HG03066 (cell line): ENCODE data around the gene FRMD1.

Experiments
- ATAC-seq: cut with Tn5 transposase; IDR thresholded peaks from one replicate; pipeline ENCODE4 v1.9.1; 2021; ENCODE audit warnings: low read depth; ENCODE audit not compliant: unreplicated experiment

FRMD1 gene

DNA sequence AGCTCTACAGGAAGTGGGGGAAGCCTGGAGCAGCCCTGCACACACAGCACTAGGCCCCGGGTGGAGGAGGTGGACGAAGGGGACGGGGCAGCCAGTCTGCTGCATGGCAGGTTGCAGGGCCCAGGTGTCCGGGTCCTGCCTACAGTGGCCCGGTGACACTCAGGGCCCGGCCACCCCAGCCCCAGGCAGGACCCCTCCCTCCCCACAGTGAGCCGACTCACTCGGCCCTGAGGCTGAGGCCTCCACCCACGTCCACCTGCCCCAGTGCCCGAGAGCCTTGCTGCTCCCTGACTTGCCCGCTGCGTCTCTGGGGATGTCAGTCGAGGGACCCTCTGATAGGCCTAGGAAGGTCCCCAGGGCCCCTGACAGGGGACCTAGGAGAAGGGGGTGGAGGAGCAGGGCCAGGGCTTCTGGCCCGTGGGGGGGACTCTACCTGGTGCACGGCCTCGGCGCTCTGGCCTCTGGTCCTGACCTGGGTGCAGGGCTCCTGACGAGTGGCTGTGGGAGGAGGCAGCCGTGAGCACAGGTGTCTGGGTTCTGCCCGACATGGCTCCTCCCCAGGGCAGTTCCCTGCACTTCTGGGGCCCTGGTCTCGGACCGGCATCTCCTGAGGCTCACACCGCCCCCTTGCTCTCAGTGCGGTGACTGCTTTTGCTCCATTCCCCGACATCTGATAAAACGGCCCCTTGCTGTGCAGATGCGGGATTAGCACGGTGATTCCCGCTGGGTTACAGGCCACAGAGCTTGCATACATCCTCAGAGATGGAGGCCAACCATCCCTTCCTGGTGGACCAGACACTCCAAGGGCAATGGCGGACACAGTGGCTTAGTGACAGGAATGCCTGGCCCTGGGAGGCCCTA is 20.1 kb downstream of the FRMD1 start:
- no peak for ATAC-seq

DNA sequence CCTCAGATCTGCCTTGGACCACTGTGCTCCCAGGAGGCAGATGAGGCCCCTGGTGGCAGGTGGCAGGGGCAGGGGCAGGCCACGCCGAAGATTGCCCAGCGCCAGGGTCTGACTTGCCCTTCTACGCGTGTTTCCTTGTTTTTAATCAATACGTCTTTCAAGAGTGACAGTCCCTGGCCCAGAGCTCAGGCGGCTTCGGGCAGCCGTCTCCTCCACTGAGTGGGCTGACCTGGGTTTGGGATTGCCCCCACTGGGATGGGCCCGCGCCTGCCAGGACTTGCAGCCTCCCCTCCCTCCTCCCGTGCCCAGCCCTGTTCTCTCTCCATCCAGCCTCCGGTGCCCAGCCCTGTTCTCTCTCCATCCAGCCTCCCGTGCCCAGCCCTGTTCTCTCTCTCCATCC is 21.2 kb downstream of the FRMD1 start:
- ATAC-seq: no peak

DNA sequence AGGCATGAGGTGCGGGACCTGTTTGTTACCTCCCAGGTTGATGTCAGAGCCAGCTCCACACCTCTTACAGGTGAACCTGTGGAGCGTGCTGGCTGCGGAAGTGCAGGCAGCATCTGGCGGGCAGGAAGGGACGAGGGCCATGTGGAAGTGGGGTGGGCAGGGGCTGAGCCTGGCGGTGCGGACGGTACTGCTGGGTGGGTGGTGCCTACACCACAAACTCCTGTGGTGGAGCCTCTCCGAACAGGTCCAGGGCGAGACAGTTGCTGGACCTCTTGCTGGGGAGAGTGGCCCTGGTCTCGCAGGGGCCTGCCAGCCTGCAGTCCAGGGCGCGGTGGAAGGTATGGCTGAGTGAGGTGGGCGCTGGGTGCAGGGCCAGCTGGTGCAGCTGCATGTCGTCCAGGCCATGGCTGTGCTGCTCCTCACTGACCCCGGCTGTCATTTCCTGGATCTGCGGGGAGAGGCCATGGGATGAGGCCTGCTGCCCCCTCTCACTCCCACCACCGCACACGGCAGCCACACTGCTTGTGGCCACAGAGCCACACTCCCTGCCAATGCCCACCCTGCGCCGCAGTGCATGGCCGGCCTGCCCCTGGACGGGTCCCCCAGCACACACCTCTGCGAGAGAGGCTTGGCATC is 22.0 kb downstream of the FRMD1 start:
- ATAC-seq: no peak

DNA sequence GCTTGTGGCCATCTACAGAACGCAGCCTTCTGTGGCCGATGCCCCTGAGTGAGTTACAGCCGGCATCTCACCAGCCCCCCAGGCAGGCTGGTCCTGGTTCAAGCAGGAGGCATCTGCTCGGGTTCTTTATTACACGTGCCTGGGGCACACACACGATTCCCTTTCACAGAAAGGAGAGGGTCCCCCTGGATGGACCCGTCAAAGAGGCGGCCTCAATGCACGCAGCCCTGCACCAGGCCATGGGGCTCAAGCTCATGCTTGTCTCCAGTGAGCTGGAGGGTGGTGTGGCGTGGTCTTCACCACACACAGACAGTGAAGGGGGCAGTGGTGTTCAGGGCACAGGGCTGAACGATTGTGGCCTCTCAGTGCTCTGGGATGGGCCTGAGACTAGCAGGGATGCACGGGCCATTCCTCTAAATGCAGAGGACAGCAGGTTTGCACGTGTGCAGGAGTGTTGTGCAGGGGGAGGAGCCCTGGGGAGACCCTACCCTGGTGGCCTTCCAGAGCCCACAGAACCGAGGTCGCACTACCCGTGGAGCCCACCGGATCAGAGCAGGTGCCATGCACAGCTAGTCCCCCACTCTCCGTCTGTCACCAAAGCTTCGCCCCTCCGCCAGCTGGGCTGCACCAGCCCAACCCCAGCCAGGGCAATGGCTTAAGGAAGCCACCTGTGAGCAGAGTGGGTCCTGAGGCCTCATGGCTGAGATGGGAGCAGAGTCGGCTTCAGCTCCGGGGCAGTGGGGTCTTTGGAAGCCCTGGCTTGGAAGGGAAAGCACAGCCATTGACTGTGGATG is 23.1 kb downstream of the FRMD1 start:
- no peak for ATAC-seq

DNA sequence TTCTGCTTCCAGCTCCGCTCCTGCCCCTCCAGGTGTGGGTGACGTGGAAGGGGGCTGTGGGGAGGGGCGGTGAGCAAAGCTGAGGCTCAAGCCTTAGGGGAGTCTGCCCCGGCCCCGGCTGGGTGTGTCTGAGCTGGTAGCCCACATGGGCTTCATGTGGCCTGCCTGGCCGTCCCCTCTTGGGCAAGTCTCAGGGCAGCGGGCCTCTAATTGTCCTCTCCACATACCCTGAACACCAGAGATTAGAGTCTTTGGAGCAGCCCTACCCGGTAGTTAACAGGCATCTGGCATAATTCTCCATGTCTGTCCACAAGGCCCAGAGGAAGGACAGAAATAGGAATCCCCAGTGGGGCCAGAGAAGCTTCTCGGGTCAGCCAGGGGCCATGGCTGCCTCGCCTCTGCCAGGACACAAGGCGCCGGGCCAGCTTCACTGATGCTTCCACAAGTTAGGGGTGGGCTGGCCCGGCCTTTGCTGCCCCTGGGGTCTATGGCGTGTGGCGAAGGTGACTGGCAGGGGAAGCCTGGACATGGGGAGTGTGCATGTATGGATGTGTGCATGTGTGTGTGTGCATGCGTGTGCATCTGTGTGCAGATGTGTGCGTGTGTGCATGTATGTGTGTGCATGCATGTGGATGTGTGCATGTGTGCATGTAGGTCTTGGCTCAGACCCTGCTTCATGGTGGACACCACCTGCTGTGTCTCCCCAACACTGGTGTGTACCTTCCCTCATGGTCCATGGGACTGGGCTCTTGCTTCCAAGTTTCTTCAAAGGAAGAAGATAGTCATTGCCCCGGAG is 24.0 kb downstream of the FRMD1 start:
- ATAC-seq: no peak

DNA sequence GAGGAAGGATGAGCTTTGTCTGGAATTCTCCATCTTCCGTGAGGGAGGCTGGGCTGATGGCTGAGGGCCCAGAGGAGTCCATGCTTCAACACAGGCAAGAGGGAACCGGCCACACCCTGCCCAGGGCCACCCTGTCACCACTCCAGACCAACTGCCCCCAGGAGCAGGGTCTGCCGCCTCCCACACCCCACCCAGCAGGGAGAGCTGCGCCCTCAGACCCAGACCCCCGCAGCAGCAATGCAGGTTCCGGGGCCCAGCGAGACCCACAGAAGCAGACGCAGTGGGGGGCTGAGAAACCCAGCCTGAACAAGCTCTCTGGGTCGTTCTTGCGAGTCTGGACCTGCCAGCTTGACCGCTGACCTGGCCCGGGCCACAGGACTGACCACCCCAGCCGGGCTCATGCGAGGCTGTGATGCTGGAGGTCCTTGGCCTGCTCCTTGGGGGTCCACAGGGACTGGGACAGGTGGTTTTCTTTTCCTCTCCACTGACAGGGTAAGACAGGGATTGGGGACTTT is 25.0 kb downstream of the FRMD1 start:
- ATAC-seq: no peak

DNA sequence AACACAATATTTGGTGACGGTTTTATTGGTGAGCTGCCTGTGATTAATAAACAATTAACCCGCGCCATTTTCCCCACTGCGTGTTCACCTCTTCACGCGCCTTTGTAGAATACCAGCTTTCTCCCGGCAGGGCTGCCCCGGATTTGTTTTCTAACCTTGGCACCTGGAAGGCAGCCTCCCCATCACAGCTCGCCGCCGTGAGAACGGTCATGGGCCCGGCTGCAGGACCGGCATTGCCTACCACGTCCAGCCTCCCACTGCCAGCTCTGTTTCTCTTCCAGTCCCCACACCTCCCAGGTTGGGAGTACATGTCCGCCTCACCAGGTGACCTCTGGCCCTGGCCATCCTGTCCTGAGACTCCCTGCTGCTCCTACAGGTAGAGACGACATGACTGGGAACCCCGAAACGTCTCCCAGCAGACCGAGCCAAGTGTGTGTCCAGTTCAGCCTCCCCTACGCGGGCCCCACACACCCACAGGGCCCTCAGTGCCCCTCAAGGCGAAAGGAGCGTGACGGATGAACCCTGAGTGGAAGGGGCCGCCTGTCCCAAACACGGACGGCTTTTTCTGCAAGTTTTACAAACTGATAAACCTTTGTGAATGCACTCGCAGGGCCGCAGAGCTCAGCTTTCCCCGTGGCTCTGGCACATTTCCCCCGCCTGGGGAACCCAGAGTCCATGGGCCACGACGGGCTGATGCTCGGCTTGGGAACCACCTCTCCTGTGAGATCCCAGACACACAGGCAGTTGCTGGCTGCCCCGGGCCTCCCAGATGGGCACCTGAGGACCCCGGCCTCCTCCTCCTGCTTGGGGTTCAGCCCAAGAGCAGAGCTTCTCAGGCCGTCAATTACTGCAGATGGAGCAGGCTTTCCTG is 25.7 kb downstream of the FRMD1 start:
- ATAC-seq: no peak

DNA sequence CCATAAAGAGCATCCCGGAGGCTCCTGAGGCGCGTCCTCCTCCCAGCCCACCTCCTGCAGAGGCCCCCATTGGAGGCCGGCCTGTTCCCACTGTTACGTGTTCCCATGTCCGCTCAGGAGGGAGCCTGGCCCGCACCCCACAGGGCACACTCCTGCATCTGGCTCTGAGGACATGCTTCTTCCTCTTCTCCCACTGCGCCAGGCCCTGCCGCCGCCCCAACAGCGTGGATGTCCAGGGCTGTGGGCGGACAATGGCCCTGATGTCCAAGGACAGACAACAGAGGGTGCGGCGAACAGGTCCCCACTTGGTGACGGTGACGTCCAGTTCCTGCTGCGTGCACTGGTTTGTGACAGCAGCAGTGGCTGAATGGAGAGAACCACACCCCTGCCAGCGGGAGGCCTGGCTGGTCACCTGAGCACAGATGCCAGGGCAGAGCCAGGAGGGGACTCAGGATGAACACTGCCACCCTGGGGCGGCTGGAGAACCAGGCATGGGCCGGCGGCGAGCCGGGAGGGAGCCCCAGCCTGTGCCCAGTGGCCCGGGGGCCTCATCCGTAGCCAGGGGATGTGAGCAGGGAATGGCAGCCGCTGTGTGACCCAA is 26.6 kb downstream of the FRMD1 start:
- no peak for ATAC-seq

DNA sequence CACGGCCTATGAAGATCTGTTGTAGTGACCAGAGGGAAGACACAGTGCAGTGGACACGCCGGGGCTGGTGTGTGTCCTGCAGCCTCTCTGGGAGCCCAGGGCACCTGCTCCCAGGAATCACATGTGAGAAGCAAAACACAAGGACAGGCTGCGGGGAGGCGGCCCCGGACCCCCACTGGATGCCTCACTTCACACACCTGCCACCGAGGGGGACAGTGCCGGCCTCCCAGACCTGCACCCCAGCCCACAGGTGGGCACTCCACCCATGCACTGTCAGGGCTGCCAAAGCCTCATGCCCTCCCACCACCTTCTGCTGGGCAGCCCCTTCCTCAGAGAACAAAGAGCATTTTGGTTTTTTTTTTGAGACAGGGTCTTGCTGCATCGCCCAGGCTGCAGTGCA is 27.4 kb downstream of the FRMD1 start:
- no peak for ATAC-seq

DNA sequence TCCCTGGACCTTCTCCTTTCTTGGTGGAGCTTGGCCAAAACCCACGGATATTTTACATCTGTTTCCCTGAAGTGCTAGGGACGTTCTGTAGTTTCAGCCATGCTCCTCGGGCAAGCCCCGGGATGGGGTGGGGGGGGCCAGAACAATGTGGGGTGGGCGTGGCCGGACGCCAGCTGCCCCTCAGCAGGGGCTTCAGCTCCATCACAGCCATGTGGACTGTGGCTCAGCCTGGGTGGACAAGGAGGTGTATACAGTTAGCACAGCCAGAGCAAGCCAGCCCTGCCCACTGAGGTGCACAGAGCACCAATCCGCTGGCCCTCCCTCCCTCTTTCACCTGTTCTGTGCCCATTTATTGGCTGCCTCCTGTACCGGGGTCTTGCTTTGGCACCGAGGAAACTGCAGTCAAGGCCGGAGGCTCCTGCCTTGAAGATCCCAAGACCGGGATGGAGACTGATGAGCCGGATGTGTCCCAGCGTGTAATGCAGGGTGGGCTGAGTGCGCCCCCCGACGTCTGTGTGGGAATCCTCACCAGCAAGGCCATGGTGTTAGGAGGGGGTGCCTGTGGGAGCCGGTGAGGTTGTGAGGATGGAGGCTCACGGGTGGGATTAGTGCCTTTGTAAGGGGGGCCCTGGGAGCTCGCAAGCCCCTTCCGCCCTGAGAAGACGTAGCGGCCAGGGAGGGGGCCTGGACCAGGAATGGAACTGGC is 28.0 kb downstream of the FRMD1 start:
- no peak for ATAC-seq

DNA sequence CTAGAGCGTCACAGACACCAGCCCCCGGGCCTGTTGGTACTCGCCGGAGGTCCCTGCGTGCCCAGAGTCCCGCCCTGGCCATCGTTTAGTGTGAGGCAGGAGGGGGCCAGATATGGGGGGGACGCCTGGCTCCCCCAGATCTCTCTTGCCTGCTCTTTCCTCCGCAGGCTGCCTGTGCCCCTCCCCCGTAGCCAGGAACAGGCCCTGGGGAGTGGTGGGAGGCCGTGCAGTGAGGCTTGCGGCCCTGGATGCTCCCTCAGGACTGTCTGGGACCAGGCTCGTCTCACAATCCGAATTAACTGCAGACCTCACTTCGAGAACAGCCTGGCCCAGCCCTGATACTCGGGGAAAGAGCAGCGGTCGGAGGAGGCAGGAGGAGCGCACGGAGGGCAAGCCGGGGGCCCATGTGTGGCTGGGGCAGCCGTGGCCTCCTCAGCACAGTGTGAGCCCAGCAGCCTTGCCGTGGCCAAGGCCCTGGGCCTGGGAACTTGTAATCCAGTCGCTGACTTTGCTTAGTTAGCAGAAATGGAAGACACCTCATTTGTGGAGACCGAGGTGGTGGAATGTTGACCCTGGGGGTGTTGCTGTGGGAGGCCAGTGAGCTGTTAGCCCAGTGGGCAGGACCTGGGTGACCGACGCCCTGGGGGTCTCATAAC is 28.7 kb downstream of the FRMD1 start:
- no peak for ATAC-seq

DNA sequence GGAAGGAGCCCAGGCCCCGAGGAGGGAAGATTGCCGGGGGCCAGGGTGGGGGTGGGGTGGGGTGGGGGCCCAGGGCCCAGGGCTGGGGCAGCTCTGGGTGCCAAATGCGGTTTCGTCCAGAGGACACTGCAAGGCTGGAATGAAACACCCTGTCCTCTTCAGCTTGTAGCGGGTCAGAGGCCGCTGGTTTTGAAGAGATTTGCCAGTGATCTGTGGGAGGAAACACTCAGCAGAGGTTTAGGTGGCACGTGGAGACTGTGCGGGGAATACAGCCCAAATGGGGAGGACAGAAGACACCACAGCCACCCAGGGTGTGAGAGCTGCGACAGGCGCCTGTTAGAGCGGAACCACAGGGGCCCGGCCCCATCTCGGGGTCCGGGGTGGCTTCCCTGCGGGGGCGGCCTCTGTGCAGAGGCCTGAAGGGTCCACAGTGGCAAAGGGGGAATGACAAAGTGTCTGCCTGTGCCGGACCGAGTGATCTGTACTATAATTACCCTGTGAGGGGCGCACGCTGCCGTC is 29.2 kb downstream of the FRMD1 start:
- ATAC-seq: no peak

DNA sequence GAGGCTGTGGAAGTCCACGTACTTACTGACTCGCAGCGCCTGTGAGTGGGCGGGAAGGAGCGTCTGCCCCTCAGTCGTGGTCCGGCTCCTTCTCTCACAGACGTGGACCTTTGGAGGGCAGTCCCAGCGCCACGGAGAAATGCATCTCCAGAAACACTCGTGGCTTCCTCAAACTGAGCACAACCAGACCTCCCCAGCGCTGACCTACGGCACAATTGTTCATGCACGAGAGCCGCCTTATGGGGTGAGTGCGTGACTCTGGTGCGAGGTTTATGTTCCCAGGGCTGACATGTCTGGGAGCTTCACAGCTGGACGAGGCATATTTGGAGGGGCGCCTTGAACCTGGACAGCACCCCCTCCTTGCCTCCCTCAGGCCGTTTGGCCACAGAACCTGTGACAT is 29.7 kb downstream of the FRMD1 start:
- no peak for ATAC-seq

DNA sequence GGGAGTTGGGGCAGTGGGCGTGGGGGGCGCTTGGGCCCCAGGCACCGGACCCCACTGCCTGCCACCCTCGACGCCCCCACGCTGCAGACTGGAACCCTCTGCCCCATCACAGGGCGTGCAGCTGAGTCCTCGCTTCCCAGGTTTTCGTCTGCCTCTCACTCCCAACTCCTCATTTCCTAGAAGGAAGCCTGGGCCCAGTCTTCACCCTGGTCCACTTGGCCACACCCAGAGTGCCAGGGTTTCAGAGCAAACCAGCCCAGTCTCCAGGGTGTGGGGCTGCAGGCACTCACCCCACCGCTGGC is 30.3 kb downstream of the FRMD1 start:
- ATAC-seq: no peak

DNA sequence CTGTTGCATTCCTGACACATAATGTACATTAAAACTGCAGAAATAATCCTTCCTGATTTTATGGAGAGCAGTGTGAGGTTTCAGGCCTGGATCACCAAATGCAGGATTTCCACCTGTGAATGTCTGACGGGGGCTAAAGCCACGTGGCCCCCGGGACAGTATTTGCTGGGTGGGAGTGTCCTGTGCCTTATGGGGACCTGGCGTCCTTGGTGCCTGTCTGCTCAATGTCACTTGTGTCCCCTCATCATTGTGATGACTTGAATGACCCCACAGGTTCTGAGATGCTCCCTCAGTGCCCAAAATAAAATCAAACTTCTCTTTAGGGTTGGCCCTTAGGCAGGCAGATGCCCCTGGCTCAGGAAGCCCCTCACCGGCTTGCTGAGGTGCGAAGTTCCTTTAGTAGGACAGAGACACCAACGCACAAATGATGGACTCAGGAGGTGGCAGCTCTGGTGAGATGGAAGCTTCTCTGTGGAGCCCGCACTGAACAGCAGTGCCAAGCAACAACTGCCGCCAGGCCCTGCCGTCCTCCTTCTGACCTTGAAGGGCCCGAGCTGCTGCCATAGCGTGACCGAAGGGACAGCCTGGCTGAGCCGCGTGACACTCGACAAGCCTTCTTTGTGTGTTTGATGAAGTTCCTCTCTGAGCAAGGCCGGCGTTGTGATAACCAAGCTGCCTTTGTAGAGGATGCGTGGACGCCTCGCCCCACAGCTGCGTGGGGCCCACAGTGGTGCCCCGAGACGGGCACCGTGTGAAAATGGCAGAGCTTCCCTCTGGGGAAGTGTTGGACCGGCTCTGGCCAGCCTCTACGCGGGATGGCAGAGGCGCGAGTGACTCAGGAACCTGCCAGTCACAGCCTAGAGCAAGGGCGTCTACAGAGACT is 30.9 kb downstream of the FRMD1 start:
- ATAC-seq: no peak

DNA sequence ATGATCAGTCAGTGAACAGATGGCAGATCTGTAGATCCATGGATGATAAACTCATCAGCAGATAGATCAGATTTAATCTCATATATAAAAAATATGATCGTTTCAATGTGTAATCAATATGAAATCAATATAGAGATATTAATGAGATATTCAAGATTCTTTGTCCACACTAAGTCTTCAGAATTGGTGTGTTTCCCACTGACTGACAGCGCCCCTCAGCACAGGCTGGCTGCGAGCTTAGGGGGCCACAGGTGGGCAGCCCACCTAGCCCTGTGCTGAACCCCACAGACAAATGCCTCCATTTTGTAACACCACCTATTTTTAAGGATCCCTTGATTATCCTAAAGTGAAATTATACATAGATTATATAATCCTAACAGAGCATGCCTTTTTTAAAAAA is 32.3 kb downstream of the FRMD1 start:
- ATAC-seq: no peak
